IPS-15b (cell line): ENCODE results near the gene RHOT2.
A peak's percentile ranks its signal among the peaks of the same experiment; 100 is the strongest.

ENCODE experiments used
- H3K27me3 ChIP-seq: one replicate; pipeline ENCODE4 v1.6.1; 2013; ENCODE audit warnings: low read length; ENCODE audit not compliant: control insufficient read depth, insufficient read depth
- H3K36me3 ChIP-seq: one replicate; pipeline ENCODE4 v1.6.1; 2013; ENCODE audit warnings: low read length; ENCODE audit not compliant: control insufficient read depth, insufficient read depth
- H3K4me1 ChIP-seq: one replicate; pipeline ENCODE4 v1.6.1; 2013; ENCODE audit warnings: mild to moderate bottlenecking, low read length; ENCODE audit not compliant: control insufficient read depth, insufficient read depth
- H3K4me3 ChIP-seq: one replicate; pipeline ENCODE4 v1.5.1; 2013; ENCODE audit warnings: low read depth, low read length
- H3K9ac ChIP-seq: one replicate; pipeline ENCODE4 v1.6.1; 2013; ENCODE audit warnings: low read depth, mild to moderate bottlenecking, low read length
- H3K9me3 ChIP-seq: one replicate; pipeline ENCODE4 v1.6.1; 2013; ENCODE audit warnings: mild to moderate bottlenecking, low read length; ENCODE audit not compliant: control insufficient read depth, insufficient read depth

Gene RHOT2

DNA sequence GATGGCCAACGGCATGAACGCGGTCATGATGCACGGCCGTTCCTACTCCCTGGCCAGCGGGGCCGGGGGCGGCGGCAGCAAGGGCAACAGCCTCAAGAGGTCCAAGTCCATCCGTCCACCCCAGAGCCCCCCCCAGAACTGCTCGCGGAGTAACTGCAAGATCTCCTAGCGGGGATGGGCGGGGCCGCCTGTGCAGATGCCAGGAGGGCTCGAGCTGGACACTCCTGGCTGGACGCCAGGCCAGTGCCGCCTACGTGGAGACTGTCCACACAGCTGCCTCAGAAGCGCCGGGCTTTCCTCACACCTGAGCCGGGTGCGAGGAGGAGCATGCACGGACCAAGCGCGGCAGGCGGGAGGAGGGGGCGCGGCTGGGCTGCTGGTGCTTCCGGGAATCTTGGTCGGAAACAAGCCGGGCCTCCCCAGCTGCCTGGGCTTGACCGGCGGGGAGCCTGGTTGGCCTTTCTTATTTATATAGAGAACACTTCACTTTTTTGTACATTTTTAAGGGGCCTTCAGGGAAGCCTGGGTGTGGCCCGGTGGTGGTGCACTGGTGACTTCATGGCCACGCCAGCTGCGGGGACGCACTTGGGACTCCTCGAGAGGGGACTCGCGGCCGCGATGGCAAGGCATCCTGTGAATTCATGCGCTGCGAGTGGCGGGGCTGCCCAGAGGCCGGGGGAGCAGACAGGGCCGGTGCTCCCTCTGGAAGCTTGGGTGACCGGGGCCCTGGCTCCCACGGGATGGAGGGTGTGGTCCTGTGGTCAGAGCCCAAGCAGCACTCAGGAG is 40.3 kb upstream of the RHOT2 start:
- Histone ChIP-seq H3K9ac (no peak overlapping the region), H3K4me1 (peaks cover 4% of the 10 kb centered on the region), H3K9me3 (no peaks in the 10 kb centered on the region), H3K36me3 (peaks cover 7% of the 10 kb centered on the region), H3K27me3 (no peaks in the 10 kb centered on the region), H3K4me3 (no peak overlapping the region)

DNA sequence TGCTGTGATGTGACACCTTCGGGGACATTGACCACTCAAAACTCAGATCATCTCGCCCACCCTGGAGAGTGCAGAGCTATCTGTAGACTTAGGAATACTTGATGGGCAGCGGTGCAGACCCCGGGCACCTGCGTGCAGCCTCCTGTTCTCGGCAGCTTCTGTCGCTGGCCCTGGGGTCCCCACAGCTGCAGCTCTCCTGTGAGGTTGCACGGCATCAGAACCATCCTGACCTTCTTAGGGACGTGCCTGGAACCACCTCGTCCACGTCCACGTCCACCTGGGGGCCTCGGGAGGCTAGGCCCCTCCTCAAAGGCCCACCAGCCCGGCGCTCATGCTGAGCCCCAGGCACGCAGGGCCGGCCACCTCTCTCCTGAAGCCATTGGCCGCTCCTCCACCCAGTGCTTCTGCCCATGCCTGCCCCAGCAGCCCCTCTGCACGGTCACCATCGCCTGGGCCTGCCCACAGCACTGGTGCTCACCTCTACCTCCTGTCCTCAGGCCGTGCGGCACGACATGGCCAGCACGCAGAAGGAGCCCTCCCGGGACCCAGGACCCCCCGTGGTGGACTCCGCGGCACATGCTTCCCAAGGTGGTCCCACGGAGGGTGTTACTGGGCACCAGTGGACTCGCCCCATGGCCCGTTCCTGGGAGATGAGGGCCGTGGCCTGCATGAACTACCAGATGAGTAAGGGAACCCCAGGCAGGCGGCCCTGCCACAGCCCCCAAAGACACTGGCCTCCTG is 39.4 kb upstream of the RHOT2 start:
- no peaks in the 10 kb centered on the region for H3K9me3 ChIP-seq
- H3K9ac ChIP-seq, result no peak overlapping the region
- H3K27me3 ChIP-seq, result no peaks in the 10 kb centered on the region
- H3K4me3 ChIP-seq, result no peak overlapping the region
- H3K36me3 ChIP-seq, result peaks cover 10% of the 10 kb centered on the region
- H3K4me1 ChIP-seq, result peaks cover 4% of the 10 kb centered on the region

DNA sequence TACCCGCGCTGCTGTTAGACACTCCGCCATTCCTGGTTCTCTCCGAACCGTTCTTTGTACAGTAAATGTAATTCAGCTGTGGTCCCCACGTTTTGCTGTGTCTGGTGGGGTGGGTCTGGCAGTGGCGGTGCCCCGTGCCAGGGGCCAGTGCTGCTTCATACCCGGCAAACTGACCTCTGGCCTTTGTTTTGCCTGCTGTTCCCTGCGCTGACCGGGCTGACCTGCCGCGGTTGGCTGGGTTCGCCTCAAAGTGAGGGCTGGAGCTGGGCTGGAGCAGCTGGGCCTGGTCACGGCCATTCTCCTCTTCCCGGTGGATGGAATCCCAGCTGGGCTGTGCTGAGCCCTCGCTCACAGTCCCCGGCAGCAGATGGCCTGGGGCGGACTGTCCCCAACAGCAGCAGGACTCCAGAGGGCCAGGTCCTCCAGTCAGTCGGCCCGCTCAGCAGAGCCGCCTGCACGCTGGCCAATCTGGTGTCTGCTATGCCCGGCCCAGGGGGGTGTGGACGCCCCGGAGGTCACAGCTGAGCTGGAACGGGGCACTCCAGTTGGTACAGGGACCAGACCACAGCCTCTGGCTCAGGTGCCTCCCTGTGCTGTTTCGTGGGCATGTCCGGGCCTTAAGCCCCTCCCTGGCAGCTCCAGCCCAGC is 38.6 kb upstream of the RHOT2 start:
- Histone ChIP-seq H3K9me3 (no peaks in the 10 kb centered on the region), H3K27me3 (no peaks in the 10 kb centered on the region), H3K4me1 (peaks cover 4% of the 10 kb centered on the region), H3K36me3 (peaks cover 17% of the 10 kb centered on the region), H3K4me3 (no peak overlapping the region), H3K9ac (no peak overlapping the region)

DNA sequence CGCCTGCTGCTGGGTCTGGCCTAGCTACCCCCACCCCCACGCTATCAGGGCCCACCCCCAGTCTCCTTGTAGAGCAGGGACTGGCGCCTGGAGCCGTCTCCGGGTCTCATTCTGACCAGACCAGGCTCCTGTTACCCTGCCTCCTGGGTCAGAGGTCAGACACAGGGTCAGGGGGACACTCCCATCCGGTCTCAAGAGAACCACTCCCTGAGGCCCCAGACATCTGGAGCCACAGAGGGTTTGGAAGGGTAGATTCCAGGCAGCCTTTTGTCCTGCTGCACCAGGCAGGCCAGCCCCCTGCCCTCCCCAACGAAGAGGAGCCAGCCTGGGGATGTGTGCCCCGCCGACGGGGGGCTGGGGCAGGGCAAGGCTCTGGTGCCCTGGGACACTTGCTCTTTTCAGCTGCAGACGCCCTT is 38.1 kb upstream of the RHOT2 start:
- Histone ChIP-seq H3K36me3 (peaks cover 20% of the 10 kb centered on the region), H3K4me3 (no peak overlapping the region), H3K9me3 (no peaks in the 10 kb centered on the region), H3K4me1 (peaks cover 4% of the 10 kb centered on the region), H3K27me3 (no peaks in the 10 kb centered on the region), H3K9ac (peak overlapping the region; percentile 47)

DNA sequence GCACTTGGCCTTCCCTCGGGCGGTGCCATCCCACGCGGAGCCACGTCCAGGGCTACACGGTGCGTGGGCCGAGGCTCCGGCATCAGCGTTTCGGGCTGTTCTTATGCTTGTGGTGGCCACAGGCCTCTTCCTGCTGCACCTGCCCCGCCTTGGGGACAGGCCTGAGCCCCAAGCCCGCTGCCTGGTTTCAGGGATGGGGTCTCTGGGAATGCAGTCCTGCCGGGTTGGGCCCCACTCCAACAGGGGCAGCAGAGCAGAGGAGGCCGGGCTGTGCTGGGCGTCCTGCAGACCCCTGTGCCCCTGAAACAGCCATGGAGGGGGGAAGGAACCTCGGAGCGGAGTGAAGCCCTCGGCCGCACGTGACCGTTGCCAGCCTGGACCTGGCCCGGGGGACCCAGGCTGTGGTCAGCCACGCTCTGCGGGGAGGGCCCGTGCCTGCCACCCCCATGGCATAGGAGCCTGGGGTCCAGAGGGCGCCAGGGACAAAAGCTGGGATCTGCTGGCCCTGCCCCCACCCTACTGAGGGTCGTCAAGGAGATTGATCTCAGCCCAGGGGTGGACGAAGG is 37.6 kb upstream of the RHOT2 start:
- no peaks in the 10 kb centered on the region for H3K27me3 ChIP-seq
- H3K4me1 ChIP-seq, result peaks cover 4% of the 10 kb centered on the region
- peak overlapping the region; percentile 47 for H3K9ac ChIP-seq
- H3K36me3 ChIP-seq, result peaks cover 20% of the 10 kb centered on the region
- H3K4me3 ChIP-seq, result no peak overlapping the region
- no peaks in the 10 kb centered on the region for H3K9me3 ChIP-seq

DNA sequence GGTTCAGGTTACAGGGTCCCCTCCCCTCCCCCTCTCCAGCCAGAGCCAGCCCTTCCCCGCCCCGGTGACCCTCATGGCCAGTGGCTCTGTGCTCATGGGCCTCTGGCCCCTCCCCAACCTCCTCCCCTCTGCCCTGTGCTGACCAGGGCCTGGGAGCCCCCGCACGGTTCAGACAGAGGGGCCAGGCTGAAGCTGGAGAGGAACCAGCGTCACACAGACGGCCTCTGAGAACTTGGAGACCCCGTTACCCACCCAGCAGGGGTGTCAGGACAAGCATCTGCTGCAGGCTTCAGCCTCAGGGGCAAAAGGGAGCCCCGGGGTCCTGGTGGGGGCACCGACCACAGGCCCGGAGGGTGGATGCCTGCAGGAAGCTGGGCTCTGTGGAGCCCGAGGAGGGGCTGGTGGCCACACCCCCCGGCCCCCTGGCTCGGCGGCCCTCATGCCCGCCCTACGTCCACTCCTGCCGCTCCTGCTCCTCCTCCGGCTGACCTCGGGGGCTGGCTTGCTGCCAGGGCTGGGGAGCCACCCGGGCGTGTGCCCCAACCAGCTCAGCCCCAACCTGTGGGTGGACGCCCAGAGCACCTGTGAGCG is 37.0 kb upstream of the RHOT2 start, which contains the start of gene WFIKKN1:
Gene WFIKKN1, plus strand, starts transcription at position 171 of the 591 bp plus-strand sequence. Its CDS starts 269 bp downstream, at position 440.
- H3K9me3 ChIP-seq, result no peaks in the 10 kb centered on the region
- H3K4me3 ChIP-seq, result peak within 1 kb of the TSS; percentile 32
- H3K9ac ChIP-seq, result peak within 1 kb of the TSS; percentile 47
- peaks cover 4% of the 10 kb centered on the region for H3K4me1 ChIP-seq
- H3K36me3 ChIP-seq, result peaks cover 18% of the 10 kb centered on the region
- no peaks in the 10 kb centered on the region for H3K27me3 ChIP-seq

DNA sequence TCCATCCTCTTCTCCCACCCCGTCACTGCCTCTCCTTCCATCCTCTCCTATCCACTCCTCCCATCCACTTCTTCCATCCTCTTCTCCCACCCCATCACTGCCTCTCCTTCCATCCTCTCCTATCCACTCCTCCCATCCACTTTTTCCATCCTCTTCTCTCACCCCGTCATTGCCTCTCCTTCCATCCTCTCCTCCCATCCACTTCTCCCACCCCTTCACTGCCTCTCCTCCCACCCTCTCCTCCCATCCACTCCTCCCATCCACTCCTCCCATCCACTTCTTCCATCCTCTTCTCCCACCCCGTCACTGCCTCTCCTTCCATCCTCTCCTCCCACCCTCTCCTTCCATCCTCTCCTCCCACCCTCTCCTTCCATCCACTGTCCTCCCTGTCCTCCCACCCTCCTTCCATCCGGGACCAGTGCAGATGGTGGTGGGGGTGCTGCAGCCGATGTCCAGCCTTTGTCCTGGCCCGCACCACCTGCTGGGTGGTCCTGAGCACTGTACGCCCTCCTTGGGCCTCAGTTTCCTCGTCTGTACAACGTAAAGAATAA is 36.0 kb upstream of the RHOT2 start:
- no peaks in the 10 kb centered on the region for H3K27me3 ChIP-seq
- H3K36me3 ChIP-seq, result peaks cover 15% of the 10 kb centered on the region
- no peaks in the 10 kb centered on the region for H3K9me3 ChIP-seq
- peaks cover 4% of the 10 kb centered on the region for H3K4me1 ChIP-seq
- H3K4me3 ChIP-seq, result no peak overlapping the region
- H3K9ac ChIP-seq, result no peak overlapping the region

DNA sequence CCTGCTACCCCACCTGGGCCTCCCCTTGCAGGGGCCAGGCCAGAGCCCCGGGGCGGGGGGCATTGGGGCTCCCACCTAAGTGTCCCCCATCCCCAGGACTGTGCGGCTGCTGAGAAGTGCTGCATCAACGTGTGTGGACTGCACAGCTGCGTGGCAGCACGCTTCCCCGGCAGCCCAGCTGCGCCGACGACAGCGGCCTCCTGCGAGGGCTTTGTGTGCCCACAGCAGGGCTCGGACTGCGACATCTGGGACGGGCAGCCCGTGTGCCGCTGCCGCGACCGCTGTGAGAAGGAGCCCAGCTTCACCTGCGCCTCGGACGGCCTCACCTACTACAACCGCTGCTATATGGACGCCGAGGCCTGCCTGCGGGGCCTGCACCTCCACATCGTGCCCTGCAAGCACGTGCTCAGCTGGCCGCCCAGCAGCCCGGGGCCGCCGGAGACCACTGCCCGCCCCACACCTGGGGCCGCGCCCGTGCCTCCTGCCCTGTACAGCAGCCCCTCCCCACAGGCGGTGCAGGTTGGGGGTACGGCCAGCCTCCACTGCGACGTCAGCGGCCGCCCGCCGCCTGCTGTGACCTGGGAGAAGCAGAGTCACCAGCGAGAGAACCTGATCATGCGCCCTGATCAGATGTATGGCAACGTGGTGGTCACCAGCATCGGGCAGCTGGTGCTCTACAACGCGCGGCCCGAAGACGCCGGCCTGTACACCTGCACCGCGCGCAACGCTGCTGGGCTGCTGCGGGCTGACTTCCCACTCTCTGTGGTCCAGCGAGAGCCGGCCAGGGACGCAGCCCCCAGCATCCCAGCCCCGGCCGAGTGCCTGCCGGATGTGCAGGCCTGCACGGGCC is 35.2 kb upstream of the RHOT2 start:
- H3K9me3 ChIP-seq, result no peaks in the 10 kb centered on the region
- no peak overlapping the region for H3K4me3 ChIP-seq
- H3K36me3 ChIP-seq, result peaks cover 15% of the 10 kb centered on the region
- no peaks in the 10 kb centered on the region for H3K27me3 ChIP-seq
- peaks cover 7% of the 10 kb centered on the region for H3K4me1 ChIP-seq
- H3K9ac ChIP-seq, result no peak overlapping the region

DNA sequence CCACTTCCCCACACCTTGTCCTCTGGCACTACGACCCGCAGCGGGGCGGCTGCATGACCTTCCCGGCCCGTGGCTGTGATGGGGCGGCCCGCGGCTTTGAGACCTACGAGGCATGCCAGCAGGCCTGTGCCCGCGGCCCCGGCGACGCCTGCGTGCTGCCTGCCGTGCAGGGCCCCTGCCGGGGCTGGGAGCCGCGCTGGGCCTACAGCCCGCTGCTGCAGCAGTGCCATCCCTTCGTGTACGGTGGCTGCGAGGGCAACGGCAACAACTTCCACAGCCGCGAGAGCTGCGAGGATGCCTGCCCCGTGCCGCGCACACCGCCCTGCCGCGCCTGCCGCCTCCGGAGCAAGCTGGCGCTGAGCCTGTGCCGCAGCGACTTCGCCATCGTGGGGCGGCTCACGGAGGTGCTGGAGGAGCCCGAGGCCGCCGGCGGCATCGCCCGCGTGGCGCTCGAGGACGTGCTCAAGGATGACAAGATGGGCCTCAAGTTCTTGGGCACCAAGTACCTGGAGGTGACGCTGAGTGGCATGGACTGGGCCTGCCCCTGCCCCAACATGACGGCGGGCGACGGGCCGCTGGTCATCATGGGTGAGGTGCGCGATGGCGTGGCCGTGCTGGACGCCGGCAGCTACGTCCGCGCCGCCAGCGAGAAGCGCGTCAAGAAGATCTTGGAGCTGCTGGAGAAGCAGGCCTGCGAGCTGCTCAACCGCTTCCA is 34.4 kb upstream of the RHOT2 start:
- Histone ChIP-seq H3K4me3 (no peak overlapping the region), H3K36me3 (peaks cover 12% of the 10 kb centered on the region), H3K9me3 (no peaks in the 10 kb centered on the region), H3K9ac (no peak overlapping the region), H3K27me3 (no peaks in the 10 kb centered on the region), H3K4me1 (peaks cover 7% of the 10 kb centered on the region)

DNA sequence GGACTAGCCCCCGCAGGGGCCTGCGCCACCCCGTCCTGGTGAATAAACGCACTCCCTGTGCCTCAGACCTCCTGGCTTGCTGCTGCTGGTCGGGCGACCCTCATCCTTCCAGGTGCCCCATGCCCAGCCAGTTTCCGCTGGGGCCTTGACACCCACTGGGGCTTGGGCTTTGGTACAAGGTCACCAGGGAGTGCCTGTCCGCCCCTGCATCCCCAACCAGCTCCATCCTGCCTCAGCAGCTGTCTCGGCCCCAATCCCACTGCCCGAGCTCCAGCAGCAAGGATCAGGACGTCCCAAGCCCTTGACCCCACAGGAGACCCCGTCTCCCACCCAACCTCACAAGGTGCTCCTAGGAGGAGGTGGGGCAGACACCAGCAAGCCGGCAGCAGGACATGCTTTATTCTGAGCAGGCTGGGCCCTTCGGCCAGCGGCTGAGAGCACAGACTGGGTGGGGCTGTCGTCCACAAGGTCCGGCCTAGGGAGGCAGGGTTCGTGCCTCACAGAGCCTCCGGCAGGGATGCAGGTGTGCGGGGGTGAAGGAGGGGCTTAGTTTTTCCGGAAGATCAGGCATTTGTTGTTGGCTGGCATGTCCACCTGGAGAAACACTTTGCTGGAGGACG is 33.8 kb upstream of the RHOT2 start:
- Histone ChIP-seq H3K27me3 (no peaks in the 10 kb centered on the region), H3K36me3 (peaks cover 12% of the 10 kb centered on the region), H3K4me3 (no peak overlapping the region), H3K9ac (no peak overlapping the region), H3K9me3 (no peaks in the 10 kb centered on the region), H3K4me1 (peaks cover 9% of the 10 kb centered on the region)
